ENCODE results near the gene CYTH1. TPM values are rescaled to one million over a fixed set of nuclear protein-coding genes. Genes with fewer than 3 reads are reported as not detected.

Gene CYTH1
- total RNA-seq, 1 experiment from 2014 or later, result 34.3 TPM

GRCh38 chr17:78802459-78802858 lies 20.4 kb upstream of the CYTH1 start:
- H3K9me2 ChIP-seq (ENCODE audit: insufficient read depth), result no peaks in the 10 kb centered on the region
- no peak overlapping the region for H3K9ac ChIP-seq (ENCODE audit: low read length)
- H3K27me3 ChIP-seq (ENCODE audit: insufficient read depth, low read length), result no peaks in the 10 kb centered on the region
- ATAC-seq (no peak), DNase-seq (ENCODE audit: low read depth, low spot score) (no peak)
- no peak overlapping the region for H2AFZ ChIP-seq (ENCODE audit: low read depth, low read length, poor library complexity, severe bottlenecking)
- no peak overlapping the region for H3K27ac ChIP-seq (ENCODE audit: low read depth, low read length)
- peaks cover 81% of the 10 kb centered on the region; the same call in 1 of the 2 replicates for H3K79me2 ChIP-seq (ENCODE audit: insufficient read depth, low read length)
- H3K4me3 ChIP-seq (replicated peaks in 1 of 2; ENCODE audit: low read depth in 1 of 2, low read length in 2 of 2), result no peak overlapping the region
- intact Hi-C loops (cut with micrococcal nuclease), result no loop called here
- BruUV-seq (replicated peaks), result no TSS peak
- no peaks in the 10 kb centered on the region for H3K9me3 ChIP-seq (ENCODE audit: control insufficient read depth in 1 of 2, insufficient read depth in 1 of 2, low read depth in 1 of 2, low read length in 2 of 2)
- peaks cover 16% of the 10 kb centered on the region; the same call in 1 of the 2 replicates for H4K20me1 ChIP-seq (ENCODE audit: insufficient read depth)
- ChIA-PET RAD21 (ENCODE audit: low non-redundant PET in 1 of 2, low total read pairs in 2 of 2, uncharacterized antibody in 2 of 2, unreplicated experiment in 2 of 2) (no interaction called here), CTCF (no interaction called here), POLR2A (no interaction called here)
- no peak overlapping the region for H3K4me2 ChIP-seq (ENCODE audit: low read length)
- no peak for TF ChIP-seq YY1 (IDR thresholded peaks at IDR 0.05; ENCODE audit: extremely low read depth, insufficient replicate concordance, low read depth, low read length)
- TF ChIP-seq REST (IDR thresholded peaks at IDR 0.05; ENCODE audit: low read depth), result no peak
- no peak for TF ChIP-seq CBX3 (IDR thresholded peaks at IDR 0.05; ENCODE audit: low read depth)
- no peak for TF ChIP-seq TCF7L2 (IDR thresholded peaks at IDR 0.05; ENCODE audit: borderline replicate concordance, extremely low read depth, insufficient read depth, insufficient read length)
- no peak for TF ChIP-seq FOSL1 (IDR thresholded peaks at IDR 0.05; ENCODE audit: low read depth)
- no peak for TF ChIP-seq POLR2AphosphoS5 (IDR thresholded peaks at IDR 0.05; ENCODE audit: low read depth, low read length)
- no peak for TF ChIP-seq SRF (IDR thresholded peaks at IDR 0.05; ENCODE audit: low read depth)
- TF ChIP-seq POLR2A (IDR thresholded peaks at IDR 0.05; ENCODE audit: borderline replicate concordance, extremely low read depth, insufficient read depth, insufficient read length), result no peak
- no peak for TF ChIP-seq SIN3A (IDR thresholded peaks at IDR 0.05; ENCODE audit: low read depth)
- no peak for TF ChIP-seq RAD21 (IDR thresholded peaks at IDR 0.05; ENCODE audit: low read depth)
- no peak for TF ChIP-seq ZFX (IDR thresholded peaks at IDR 0.05)
- no peak for TF ChIP-seq ZNF274 (IDR thresholded peaks at IDR 0.05; ENCODE audit: low read depth, low read length)
- no peak for TF ChIP-seq EGR1 (IDR thresholded peaks at IDR 0.05; ENCODE audit: low read depth)
- no peak for TF ChIP-seq JUND (IDR thresholded peaks at IDR 0.05)
- no peak for TF ChIP-seq CTCF (IDR thresholded peaks at IDR 0.05 in 2 of 3, conservative IDR thresholded peaks at IDR 0.05 in 1 of 3; ENCODE audit: borderline replicate concordance in 1 of 3, insufficient read depth in 1 of 3, low read depth in 2 of 3, low read length in 2 of 3)
- no peak for TF ChIP-seq ELF1 (IDR thresholded peaks at IDR 0.05; ENCODE audit: borderline replicate concordance, low read depth)
- no peak for TF ChIP-seq ZBTB33 (IDR thresholded peaks at IDR 0.05; ENCODE audit: extremely low read depth, insufficient replicate concordance, low read length)
- no peak for TF ChIP-seq CEBPB (IDR thresholded peaks at IDR 0.05; ENCODE audit: low read depth)
- TF ChIP-seq ATF3 (IDR thresholded peaks at IDR 0.05), result no peak
- TF ChIP-seq SP1 (IDR thresholded peaks at IDR 0.05; ENCODE audit: low read depth), result no peak
- H3K36me3 ChIP-seq (ENCODE audit: control insufficient read depth in 1 of 2, insufficient read depth in 2 of 2, low read length in 2 of 2), result peaks cover 57 to 92% of the 10 kb centered on the region in 2 experiments
- no peaks in the 10 kb centered on the region for H3K4me1 ChIP-seq (ENCODE audit: control insufficient read depth in 1 of 2, insufficient read depth in 2 of 2, low read length in 2 of 2)

Data from HCT116 (cell line).